Fibroblast of skin of abdomen (primary cell): ENCODE data around the gene PRR23A.

Experiments
- DNase-seq: peaks from one replicate; pipeline ENCODE4 v3.0.0-alpha.2; 2013

Gene PRR23A

GRCh38 chr3:138972941-138973340, 33.1 kb downstream of the PRR23A start:
- no peak for DNase-seq

DNA sequence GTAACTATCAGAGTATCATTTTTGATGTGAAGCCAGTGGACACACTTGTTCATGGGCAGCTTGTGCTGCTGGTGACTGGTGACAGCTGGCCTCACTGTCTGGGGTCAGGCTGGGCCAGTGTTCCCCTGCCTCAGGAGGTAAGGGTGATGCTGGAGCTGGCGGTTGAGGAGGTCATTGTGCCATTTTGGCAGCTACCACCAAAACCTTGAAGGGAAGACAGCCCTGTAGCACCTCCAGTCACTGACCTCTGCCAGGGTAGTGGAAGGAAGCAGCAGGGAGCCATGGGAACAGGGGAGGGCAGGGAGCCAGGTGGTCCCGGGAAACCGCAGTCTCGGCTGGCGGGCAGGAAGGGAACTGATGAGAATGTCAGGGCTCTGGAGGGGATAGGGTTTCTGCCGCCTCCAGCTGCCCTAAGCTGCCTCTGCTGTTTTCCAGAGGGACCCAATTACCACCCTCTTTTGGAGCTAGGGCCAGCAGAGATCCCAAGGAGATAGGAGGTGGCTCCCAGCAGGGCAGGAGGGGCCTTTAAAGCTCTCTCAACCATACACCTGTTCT, 34.2 kb downstream of the PRR23A start:
- no peak for DNase-seq

GRCh38 chr3:138964923-138965322, 41.1 kb downstream of the PRR23A start:
- DNase-seq, result no peak

GRCh38 chr3:138964264-138964663, 41.8 kb downstream of the PRR23A start:
- no peak for DNase-seq

GRCh38 chr3:138962854-138963560, 43.1 kb downstream of the PRR23A start:
- DNase-seq, result no peak

DNA sequence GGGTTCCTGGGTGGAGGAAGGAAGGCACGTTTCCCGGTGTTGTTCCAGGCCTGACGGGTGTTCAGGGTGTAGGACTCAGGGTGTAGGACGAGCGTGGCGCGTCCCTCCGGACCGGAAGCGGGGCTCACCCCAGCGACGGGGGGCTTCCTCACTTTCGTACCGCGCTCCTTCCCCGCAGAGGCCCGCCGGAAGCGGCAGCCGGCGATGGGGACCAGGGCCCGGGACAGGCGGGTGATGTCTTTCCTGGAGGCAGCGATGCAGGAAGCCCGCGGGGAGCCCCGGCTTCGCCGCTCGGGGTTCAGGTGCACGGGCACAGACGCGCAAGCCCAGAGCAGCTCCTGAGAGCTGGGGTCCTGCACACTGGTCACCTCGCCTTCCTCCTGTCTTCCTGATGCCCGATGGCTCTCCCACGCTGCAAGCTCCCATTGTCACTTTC, 45.6 kb downstream of the PRR23A start:
- no peak for DNase-seq
